Fibroblast of lung (primary cell): ENCODE results near the gene XRCC2. TPM values are rescaled to one million over a fixed set of nuclear protein-coding genes. Genes with fewer than 3 reads are reported as not detected.

Experiments used
- DNase-seq, 2 donors: peaks; one replicate each; pipeline versions ENCODE4 v3.0.0 to v3.0.0-alpha.2; 2010; ENCODE audit warnings: low read depth in 2 of 2
- H2AFZ ChIP-seq: 2 replicates; pipeline ENCODE4 v1.5.1; 2012; ENCODE audit warnings: low read length, control low read depth, inconsistent platforms
- H3K27ac ChIP-seq: 2 replicates; pipeline ENCODE4 v1.5.1; 2011; ENCODE audit warnings: low read length, control low read depth; ENCODE audit not compliant: insufficient read depth
- H3K27me3 ChIP-seq: 2 replicates; pipeline ENCODE4 v1.5.1; 2011; ENCODE audit warnings: mild to moderate bottlenecking, low read length; ENCODE audit not compliant: control insufficient read depth, insufficient read depth
- H3K36me3 ChIP-seq: 2 replicates; pipeline ENCODE4 v1.5.1; 2011; ENCODE audit warnings: low read length; ENCODE audit not compliant: control insufficient read depth, insufficient read depth
- H3K4me1 ChIP-seq: 2 replicates; pipeline ENCODE4 v1.5.1; 2011; ENCODE audit warnings: low read length; ENCODE audit not compliant: control insufficient read depth, insufficient read depth; ENCODE audit errors: extremely low read depth
- H3K4me2 ChIP-seq: 2 replicates; pipeline ENCODE4 v1.5.1; 2011; ENCODE audit warnings: low read length, control low read depth; ENCODE audit not compliant: insufficient read depth; ENCODE audit errors: extremely low read depth
- H3K4me3 ChIP-seq, 4 experiments: fragments of 200-600 bp in 1 of 4; sonication (generic) in 1 of 4; replicated peaks in 1 of 4; 2 replicates each; pipeline ENCODE4 v1.5.1; 2011 to 2016; ENCODE audit warnings: low read length in 4 of 4, low read depth in 3 of 4, mild to moderate bottlenecking in 3 of 4, control low read depth in 2 of 4, inconsistent platforms in 1 of 4, mixed read lengths in 1 of 4; ENCODE audit not compliant: insufficient read depth in 1 of 4; ENCODE audit errors: control extremely low read depth in 1 of 4
- H3K79me2 ChIP-seq: 2 replicates; pipeline ENCODE4 v1.5.1; 2012; ENCODE audit warnings: mild to moderate bottlenecking, low read length, inconsistent platforms; ENCODE audit not compliant: control insufficient read depth, insufficient read depth
- H3K9ac ChIP-seq: 2 replicates; pipeline ENCODE4 v1.5.1; 2011; ENCODE audit warnings: mild to moderate bottlenecking, low read length, control low read depth; ENCODE audit not compliant: insufficient read depth
- H3K9me3 ChIP-seq: 2 replicates; pipeline ENCODE4 v1.5.1; 2012; ENCODE audit warnings: low read depth, low read length; ENCODE audit not compliant: control insufficient read depth, insufficient read depth
- H4K20me1 ChIP-seq: 2 replicates; pipeline ENCODE4 v1.5.1; 2011; ENCODE audit warnings: low read length; ENCODE audit not compliant: control insufficient read depth, insufficient read depth; ENCODE audit errors: extremely low read depth
- CTCF ChIP-seq, 2 donors: IDR thresholded peaks in 1 of 2; conservative IDR thresholded peaks in 1 of 2; 1 replicate in 1 of 2; 2 replicates in 1 of 2; pipeline ENCODE4 v1.5.1; 2011 to 2012; ENCODE audit warnings: low read length in 2 of 2, control low read depth in 1 of 2, inconsistent platforms in 1 of 2, low read depth in 1 of 2, mild to moderate bottlenecking in 1 of 2
- EZH2 ChIP-seq: IDR thresholded peaks from 2 replicates; pipeline ENCODE4 v1.5.1; 2012; ENCODE audit warnings: low read length, control low read depth, mild to moderate bottlenecking; ENCODE audit errors: missing control alignments
- polyA plus RNA-seq, 2 donors: library from polyadenylated mRNA; depleted of rRNA in 1 of 2; stranded (reverse) in 1 of 2; unstranded in 1 of 2; fragments of >200 nt; gene quantifications; 2 replicates each; pipeline ENCODE4 v1.2.1, GENCODE V29; 2011 to 2012; ENCODE audit warnings: missing spikeins in 1 of 2
- total RNA-seq: library from RNA; depleted of rRNA; stranded (reverse); fragments of >200 nt; gene quantifications from 2 replicates; pipeline ENCODE4 v1.2.1, GENCODE V29; 2014

XRCC2 gene
- total and polyA plus RNA-seq, 2 donors (not counting 1 experiment from before 2014, with no cell fraction given): 0.66 to 1.4 TPM

DNA sequence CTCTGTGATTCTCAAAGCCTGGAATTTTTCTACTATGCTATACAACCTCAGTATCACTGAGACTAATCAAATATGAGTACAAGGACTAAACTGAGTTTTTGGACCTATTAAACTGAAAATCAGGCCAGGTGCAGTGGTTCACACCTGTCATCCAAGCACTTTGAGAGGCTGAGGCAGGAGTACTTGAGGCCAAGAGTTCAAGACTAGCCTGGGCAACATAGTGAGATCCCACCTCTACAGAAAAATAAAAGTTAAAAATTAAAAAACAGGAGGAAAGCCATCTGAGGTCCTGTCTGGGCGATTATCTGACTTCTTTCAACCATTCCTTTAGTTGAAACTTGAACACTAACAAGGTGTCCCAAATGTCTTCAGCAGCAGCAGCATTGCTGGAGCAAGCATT lies 7.0 kb downstream of the XRCC2 start:
- Histone ChIP-seq H3K79me2 (peaks cover 35% of the 10 kb centered on the region), H3K9ac (no peak overlapping the region)

GRCh38 chr7:152667958-152668357 lies 8.0 kb downstream of the XRCC2 start:
- peaks cover 34% of the 10 kb centered on the region for H3K79me2 ChIP-seq
- no peaks in the 10 kb centered on the region for H4K20me1 ChIP-seq
- TF ChIP-seq CTCF (conservative IDR thresholded peaks at IDR 0.05 in 1 of 2, IDR thresholded peaks at IDR 0.05 in 1 of 2; ENCODE audit: low read depth in 1 of 2, low read length in 2 of 2): no peak
- no peak for TF ChIP-seq EZH2
- no peaks in the 10 kb centered on the region for H3K27me3 ChIP-seq
- no peak overlapping the region for H3K4me2 ChIP-seq
- no peaks in the 10 kb centered on the region for H3K9me3 ChIP-seq
- no peak overlapping the region for H3K27ac ChIP-seq
- no peak overlapping the region for H2AFZ ChIP-seq
- peaks cover 2% of the 10 kb centered on the region for H3K36me3 ChIP-seq
- no peak overlapping the region for H3K9ac ChIP-seq
- H3K4me1 ChIP-seq: no peaks in the 10 kb centered on the region
- DNase-seq: no peak
- H3K4me3 ChIP-seq: no peak overlapping the region

More for the DNA sequence above, 7.0 kb downstream of the XRCC2 start:
- Histone ChIP-seq H3K27ac (no peak overlapping the region), H3K4me1 (no peaks in the 10 kb centered on the region), H3K9me3 (no peaks in the 10 kb centered on the region), H3K4me2 (no peak overlapping the region), H3K36me3 (peaks cover 2% of the 10 kb centered on the region), H3K27me3 (no peaks in the 10 kb centered on the region), H3K4me3 (no peak overlapping the region), H2AFZ (no peak overlapping the region), H4K20me1 (no peaks in the 10 kb centered on the region)
- TF ChIP-seq EZH2: no peak
- DNase-seq: no peak

DNA sequence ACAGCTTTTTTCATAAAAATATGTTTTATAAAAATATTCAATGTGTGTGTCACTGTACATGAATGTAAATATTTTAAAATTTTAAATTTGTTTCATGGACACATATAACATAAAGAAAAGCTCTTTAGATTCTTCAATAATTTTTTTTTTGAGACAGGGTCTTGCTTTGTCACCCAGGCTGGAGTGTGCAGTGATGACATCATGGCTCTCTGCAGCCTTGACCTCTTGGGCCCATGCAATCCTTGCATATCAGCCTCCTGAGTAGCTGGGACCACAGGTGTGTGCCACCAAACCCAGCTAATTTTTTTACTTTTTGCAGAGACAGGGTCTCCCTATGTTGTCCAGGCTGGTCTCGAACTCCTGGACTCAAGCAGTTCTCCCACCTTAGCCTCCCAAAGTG lies 9.9 kb downstream of the XRCC2 start:
- no peak overlapping the region for H3K4me2 ChIP-seq
- H2AFZ ChIP-seq: no peak overlapping the region
- H3K9me3 ChIP-seq: no peaks in the 10 kb centered on the region
- H3K4me1 ChIP-seq: no peaks in the 10 kb centered on the region
- peaks cover 22% of the 10 kb centered on the region for H3K79me2 ChIP-seq
- no peak for DNase-seq
- H3K9ac ChIP-seq: no peak overlapping the region
- H3K27ac ChIP-seq: no peak overlapping the region
- H3K27me3 ChIP-seq: no peaks in the 10 kb centered on the region
- peaks cover 2% of the 10 kb centered on the region for H3K36me3 ChIP-seq
- no peaks in the 10 kb centered on the region for H4K20me1 ChIP-seq
- TF ChIP-seq EZH2 (no peak), CTCF (conservative IDR thresholded peaks at IDR 0.05 in 1 of 2, IDR thresholded peaks at IDR 0.05 in 1 of 2; ENCODE audit: low read depth in 1 of 2, low read length in 2 of 2) (no peak)
- no peak overlapping the region for H3K4me3 ChIP-seq
